GM19043 (cell line): Measurements from ENCODE around the gene PABPN1.
"Not testable (repeated sequence)": the region's sequence is repeated elsewhere in the genome, so short reads cannot be mapped to it uniquely, and the experiment has no call there.

Experiments
- ATAC-seq: cut with Tn5 transposase; IDR thresholded peaks from one replicate; pipeline ENCODE4 v1.9.1; 2021; ENCODE audit warnings: low read depth; ENCODE audit not compliant: unreplicated experiment

The PABPN1 gene

DNA sequence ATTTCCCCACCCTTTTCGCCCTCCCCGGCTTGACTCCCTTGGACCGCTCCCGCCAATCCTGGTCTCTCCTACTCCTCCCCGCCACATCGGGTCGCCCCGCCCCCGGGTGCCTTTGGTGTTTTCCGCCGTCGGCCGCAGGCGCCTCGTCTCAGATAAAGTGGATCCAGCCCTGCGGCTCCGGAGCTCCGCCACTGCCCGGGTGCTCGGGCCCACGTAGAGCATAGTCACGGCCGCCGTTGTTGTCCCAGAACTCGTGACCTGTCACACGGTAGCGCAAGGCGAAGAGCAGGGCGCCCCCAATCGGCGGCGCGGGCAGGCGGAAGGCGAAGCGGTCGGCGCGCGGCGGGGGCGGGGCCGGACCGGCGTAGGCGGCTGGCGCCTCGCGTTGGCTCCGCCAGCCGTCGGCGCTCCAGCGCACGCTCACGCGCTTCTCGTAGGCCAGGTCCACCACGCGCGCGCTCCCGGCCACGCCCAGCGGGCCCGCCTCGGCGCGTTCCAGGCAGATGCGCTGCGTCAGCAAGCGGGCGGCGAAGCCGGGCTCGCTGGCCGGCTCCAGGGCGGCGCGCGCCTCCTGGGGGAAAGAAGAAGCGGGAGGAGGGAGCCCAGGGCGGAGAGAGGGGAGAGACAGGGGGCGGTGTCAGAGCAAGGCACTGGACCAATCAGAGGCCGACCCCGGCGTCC lies 19.8 kb upstream of the PABPN1 start:
- peak; percentile 74 for ATAC-seq

DNA sequence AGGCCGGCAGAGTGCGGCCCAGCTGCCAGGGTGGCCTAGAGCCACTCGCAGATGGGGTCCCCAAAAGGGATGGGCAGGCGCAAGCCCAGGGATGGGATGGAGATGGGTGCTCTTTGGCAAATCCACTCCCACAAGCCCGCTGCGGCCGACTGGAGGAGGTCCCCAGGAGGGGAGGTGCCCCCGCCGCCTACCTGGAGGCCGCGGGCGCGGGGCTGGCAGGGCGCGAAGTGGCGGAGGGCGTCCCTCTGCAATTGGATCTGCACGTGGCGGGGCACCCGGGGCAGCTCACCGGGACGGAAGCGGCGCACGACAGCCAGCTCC lies 19.3 kb upstream of the PABPN1 start:
- peak; percentile 5 for ATAC-seq

- ATAC-seq, result peak; percentile 20
Measured at GRCh38 chr14:23302290-23303225, 18.7 kb upstream of the PABPN1 start, which contains the start of gene PPP1R3E. Gene PPP1R3E (minus strand): TSS chr14:23302859. CDS start chr14:23302576, 283 bp downstream.

GRCh38 chr14:23306412-23307145 lies 14.7 kb upstream of the PABPN1 start, which contains the start of gene BCL2L2:
Gene BCL2L2 (plus strand): TSS chr14:23306833. CDS start chr14:23307768, 935 bp downstream.
- peak; percentile 24 for ATAC-seq

- ATAC-seq, result no peak
Measured at GRCh38 chr14:23307146-23307530, 14.1 kb upstream of the PABPN1 start.

DNA sequence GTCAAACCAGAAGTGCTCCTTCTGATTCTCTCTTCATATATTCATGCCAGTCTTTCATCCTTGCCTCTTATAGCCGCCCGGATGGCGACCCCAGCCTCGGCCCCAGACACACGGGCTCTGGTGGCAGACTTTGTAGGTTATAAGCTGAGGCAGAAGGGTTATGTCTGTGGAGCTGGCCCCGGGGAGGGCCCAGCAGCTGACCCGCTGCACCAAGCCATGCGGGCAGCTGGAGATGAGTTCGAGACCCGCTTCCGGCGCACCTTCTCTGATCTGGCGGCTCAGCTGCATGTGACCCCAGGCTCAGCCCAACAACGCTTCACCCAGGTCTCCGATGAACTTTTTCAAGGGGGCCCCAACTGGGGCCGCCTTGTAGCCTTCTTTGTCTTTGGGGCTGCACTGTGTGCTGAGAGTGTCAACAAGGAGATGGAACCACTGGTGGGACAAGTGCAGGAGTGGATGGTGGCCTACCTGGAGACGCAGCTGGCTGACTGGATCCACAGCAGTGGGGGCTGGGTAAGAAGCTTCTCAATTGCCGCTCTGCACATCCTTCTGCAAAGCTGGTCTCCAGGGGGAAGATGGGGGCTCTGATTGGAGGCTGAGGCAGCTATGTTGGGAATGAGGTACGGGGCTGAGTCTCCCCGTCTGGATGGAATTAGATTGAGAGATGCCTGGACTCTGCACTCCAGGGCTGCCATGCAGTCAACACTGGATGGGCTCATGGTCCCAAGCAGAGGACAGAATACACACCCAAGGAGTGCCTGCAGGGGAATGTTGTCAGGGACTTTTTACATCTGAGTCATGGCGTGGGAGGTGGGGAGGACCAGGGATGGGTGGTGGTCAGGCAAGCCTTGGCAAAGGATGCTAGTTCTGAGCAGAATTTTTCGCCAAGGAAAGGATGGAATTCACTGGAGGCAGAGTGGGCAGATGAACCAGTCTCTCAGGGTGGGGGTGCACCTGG lies 13.3 kb upstream of the PABPN1 start:
- ATAC-seq, result no peak

DNA sequence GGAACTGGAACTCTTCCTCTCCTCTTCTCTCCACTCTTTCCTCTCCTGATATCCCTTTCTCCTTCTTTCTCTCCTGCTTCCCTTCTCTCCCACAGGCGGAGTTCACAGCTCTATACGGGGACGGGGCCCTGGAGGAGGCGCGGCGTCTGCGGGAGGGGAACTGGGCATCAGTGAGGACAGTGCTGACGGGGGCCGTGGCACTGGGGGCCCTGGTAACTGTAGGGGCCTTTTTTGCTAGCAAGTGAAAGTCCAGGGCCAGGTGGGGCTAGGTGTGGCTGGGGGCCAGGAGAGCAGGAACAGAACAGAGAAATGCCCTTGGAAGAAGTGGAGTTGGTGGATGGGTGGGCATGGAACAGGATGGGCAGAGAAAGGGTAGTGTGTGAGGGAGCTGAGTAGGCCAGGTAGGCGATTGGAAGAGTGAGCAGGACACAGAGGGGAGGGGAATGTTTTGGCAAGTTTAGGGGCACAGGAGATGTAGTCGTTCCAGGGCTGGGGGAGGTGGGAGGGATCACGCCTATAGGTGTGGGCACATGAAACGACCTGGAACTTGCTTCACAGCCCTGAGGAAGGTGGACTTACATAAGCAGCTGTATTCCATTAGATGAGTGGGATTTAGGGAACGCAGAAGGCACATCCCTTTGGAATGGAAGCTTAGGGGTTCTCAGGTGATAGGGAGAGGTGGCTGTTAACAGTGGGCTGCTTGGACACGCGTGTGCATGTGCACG lies 12.4 kb upstream of the PABPN1 start:
- no peak for ATAC-seq

- ATAC-seq, result no peak
Measured at GRCh38 chr14:23310546-23310945, 10.7 kb upstream of the PABPN1 start.

DNA sequence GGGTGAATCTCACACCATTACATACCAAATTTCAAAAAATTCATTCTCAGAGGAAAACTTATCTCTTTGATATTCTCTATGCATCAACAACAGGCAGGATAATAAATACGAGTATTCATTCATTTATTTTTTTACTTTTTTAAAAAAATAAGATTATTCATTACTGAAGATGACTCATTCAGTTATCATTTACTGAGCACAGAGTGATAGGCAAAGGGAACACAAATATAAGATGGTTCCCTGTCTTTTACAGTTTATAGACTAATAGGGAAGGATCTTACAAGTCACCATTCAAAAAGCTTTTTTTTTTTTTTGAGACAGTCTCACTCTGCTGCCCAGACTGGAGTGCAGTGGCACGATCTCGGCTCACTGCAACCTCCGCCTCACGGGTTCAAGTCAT lies 5.0 kb upstream of the PABPN1 start:
- ATAC-seq, result no peak

DNA sequence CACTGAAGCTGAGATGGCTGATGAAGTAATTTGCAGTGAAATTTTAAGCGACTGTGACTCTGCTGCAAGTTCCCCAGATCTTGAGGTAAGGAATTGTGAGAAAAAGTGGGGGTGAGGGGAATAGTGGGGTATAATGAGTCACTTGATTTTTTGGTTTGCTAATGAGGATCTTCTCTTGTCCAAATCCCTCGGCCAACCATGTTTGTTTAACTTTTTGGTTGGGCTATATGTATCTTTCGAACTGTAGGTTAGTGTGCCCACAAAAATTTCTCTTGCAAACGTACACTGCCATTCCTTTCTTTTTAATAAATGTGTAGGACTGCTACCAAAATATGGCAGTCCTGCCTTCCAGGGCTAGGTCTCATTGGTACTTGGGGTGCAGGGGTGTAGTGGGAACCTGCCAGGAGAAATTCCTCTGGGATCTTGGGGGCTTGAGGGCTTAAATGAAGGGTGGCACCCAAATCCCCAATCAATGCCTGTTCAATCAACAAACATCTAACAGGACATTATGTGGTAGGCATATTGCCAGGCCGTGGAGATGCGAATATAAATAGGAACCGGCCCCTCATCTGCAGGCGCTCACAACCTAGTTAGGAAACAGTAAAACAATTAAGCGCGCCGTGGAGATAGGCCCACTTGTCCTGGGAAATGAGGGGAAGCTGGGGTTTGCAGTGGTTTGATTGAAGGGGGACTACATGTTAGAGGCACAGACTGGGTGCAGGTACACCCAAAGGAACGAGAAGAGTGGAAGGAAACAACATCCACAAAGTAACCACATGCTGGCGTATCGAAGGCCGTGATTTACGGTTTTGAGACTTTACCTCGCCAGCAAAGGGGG lies 1.3 kb upstream of the PABPN1 start:
- no peak for ATAC-seq

GRCh38 chr14:23321572-23322547 lies 603 bp downstream of the PABPN1 start:
- no peak for ATAC-seq

GRCh38 chr14:23322568-23323517 lies 1.6 kb downstream of the PABPN1 start:
- no peak for ATAC-seq

GRCh38 chr14:23323838-23324454 lies 2.7 kb downstream of the PABPN1 start:
- ATAC-seq, result no peak

- no peak for ATAC-seq
Measured at GRCh38 chr14:23324455-23324846, 3.2 kb downstream of the PABPN1 start.

- no peak for ATAC-seq
Measured at GRCh38 chr14:23324993-23325392, 3.7 kb downstream of the PABPN1 start.

GRCh38 chr14:23325746-23326145 lies 4.5 kb downstream of the PABPN1 start:
- ATAC-seq, result not testable (repeated sequence)
